DLD1 (cell line): ENCODE data around the gene MCCC1.
"Not testable (repeated sequence)": the region's sequence is repeated elsewhere in the genome, so short reads cannot be mapped to it uniquely, and the experiment has no call there.

Experiments used
- in situ Hi-C: cut with HindIII; loops from 2 replicates; pipeline ENCODE4 v1.10.0; 2017; ENCODE audit warnings: low sequenced_read_pairs

MCCC1 gene

GRCh38 chr3:183106635-183107034 lies 7.3 kb upstream of the MCCC1 start:
- in situ Hi-C loops, result loop anchor here (25.0 kb wide), 1 partner anchor 306 kb away; no protein-coding TSS in a partner anchor

DNA sequence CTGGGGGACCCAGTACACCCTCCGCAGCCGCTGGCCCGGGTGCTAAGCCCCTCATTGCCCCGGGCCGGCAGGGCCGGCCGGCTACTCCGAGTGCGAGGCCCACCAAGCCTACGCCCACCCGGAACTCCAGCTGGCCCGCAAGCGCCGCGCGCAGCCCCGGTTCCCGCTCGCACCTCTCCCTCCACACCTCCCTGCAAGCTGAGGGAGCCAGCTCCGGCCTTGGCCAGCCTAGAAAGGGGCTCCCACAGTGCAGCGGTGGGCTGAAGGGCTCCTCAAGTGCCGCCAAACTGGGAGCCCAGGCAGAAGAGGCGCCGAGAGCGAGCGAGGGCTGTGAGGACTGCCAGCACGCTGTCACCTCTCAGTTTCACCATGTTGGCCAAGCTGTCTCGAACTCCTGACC lies 4.7 kb upstream of the MCCC1 start:
- in situ Hi-C loops, result loop anchor here (25.0 kb wide), 1 partner anchor 308 kb away; no protein-coding TSS in a partner anchor

GRCh38 chr3:183101040-183101439 lies 1.7 kb upstream of the MCCC1 start:
- in situ Hi-C loops, result loop anchor here (25.0 kb wide), 1 partner anchor 311 kb away; no protein-coding TSS in a partner anchor

- in situ Hi-C loops, result loop anchor here (25.0 kb wide), 1 partner anchor 312 kb away; no protein-coding TSS in a partner anchor
Observed at GRCh38 chr3:183100376-183100775, 1.1 kb upstream of the MCCC1 start.

DNA sequence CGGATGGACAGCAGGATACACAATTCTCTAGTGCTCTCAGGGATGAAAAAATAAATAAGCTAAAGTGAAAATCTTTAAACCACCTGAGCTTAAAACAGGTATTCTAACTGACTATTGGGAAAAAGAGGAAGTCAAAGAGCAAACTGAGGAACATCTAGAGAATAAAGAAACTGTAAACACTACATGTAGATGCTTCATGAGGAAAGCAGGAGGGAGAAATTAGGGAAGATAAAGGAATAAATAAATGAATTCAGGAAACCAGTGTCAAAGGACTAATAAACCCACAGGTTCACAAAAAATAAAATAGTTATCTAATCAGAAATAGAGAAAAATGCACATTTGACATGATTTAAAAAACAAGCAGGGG lies 525 bp upstream of the MCCC1 start:
- in situ Hi-C loops, result loop anchor here (25.0 kb wide), 1 partner anchor 312 kb away; no protein-coding TSS in a partner anchor

GRCh38 chr3:183098536-183099025 lies 715 bp downstream of the MCCC1 start:
- in situ Hi-C loops, result no loop called here

DNA sequence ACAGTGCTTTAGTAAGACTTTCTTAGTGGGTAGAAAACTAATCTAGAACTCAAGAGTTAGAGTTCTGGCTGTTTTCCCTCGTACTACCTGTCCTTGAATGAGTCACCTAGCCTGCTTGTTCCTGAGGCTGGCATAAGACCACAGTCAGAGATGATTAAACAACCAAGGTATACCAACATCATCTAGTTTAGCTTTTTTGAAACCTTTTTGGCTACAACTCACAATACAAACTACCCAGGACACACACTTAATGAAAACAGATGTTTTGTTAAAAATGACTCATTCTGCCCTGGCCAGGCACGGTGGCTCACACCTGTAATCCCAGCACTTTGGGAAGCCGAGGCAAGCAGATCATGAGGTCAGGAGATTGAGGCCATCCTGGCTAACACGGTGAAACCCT lies 4.6 kb downstream of the MCCC1 start:
- in situ Hi-C loops, result no loop called here

DNA sequence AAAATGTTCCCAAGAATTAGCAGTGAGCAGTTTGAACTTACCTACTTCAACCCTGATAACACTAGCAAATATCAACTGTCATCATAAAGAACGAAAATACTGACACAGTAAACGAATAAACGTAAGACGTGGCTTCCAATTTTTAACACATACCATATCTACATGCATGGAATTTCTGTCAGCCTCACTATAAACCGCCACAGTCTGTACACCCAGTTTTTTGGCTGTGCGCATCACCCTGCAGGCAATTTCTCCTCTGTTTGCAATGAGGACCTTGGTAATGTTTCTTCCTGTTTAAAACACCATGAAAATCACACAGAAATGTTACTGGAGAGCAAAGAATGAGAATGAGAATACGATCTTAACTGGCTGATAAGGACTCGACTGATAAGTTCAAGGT lies 7.0 kb downstream of the MCCC1 start:
- in situ Hi-C loops, result no loop called here

- in situ Hi-C loops, result no loop called here
Observed at GRCh38 chr3:183087184-183087583, 12.1 kb downstream of the MCCC1 start.

DNA sequence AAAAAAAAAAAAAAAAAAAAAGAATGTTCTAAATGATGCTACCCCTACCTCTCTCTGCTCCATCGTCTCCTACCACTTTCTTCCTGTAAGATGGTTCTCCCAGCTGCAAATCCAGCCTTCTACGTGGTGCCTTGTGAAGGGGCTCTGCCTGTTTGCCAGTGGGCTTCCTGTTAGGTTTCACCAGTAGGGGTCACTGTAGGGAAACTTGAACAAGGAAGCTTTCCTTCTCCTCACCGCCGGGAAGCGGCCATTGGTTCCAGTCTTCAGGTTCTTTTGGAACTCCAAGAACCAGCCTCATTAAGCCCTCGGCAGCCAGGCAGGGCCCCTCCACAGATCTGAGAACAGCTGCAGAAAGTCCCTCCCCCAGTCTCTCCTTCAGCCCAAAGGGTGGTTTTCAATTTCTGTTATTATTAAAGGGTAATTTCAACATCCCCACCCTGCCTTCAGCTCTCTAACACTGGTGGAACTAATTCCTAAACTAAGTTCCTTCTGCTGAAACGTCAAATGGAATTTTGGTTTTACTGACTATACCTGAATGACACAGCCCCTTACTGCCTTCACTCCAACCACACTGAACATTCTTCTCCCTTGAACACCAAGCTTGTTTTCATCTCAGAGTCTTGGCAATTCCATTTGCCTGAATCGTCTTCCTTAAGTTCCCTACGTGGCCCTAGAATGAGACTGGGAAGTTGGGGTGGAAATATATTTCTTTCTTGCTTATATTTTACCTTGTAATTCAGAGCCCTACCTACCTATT lies 13.5 kb downstream of the MCCC1 start:
- in situ Hi-C loops, result no loop called here

DNA sequence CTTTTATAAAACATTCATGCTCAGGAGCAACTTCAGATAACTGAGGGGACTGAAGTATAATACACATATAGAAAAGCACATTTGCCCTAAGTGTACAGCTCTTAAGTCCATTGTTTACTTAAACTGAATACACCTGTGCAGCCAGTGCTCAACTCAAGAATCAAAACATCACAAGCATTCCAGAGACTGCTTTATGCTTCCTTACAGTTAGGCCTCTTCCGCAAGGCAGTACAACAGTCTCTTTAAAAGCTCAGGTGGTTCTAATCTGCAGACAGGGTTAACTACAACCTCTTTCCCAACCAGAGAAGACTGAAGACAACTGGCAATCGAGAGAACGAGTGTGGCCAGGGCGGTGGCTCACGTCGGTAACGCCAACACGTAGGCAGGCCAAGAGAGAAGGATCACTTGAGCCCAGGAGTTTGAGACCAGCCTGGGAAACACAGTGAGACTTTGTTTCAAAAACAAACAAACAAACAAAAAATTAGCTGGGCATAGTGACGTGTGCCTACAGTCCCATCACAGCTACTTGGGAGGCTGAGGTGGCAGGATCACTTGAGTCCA lies 16.9 kb downstream of the MCCC1 start:
- in situ Hi-C loops, result no loop called here

GRCh38 chr3:183081459-183082183 lies 17.7 kb downstream of the MCCC1 start:
- in situ Hi-C loops, result no loop called here

GRCh38 chr3:183080628-183081027 lies 18.7 kb downstream of the MCCC1 start:
- in situ Hi-C loops, result no loop called here

GRCh38 chr3:183074881-183075280 lies 24.4 kb downstream of the MCCC1 start:
- in situ Hi-C loops, result no loop called here

GRCh38 chr3:183074261-183074660 lies 25.0 kb downstream of the MCCC1 start:
- in situ Hi-C loops, result no loop called here

- in situ Hi-C loops, result no loop called here
Observed at GRCh38 chr3:183073839-183074238, 25.5 kb downstream of the MCCC1 start.

DNA sequence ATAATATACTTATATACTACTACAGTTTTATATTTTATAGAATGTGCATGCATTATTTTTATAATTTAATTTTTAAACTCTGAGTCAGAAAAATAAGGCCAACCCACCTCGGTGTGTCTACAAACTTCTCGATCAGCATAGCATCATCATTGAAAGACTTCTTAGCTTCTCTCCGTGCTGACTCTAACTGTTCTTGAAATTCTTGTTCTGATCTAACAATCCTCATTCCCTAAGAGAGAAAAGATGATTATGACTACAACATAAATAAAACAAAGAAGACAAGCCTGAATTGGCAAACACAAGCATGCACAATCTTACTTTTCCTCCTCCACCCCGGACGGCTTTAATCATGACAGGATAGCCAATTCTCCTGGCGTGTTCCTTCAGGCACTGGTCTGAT lies 28.4 kb downstream of the MCCC1 start:
- in situ Hi-C loops, result no loop called here

DNA sequence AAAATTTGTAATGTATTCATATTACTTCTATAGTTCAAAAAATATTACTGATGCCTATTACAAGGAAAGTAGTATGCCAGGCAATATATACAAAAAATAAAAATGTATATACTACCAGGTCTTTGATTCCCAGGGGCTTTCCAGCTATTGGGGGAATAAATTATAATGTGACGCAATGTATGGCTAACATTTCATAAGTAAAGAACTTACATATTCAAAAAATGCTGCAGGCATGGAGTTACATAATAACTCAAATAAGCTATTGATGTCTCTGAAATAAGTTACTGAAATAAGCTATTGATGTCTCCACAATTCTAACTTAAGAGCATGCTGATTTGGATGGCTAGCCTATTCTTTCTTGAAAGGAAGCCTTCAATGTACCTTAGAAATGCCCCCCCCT lies 30.2 kb downstream of the MCCC1 start:
- in situ Hi-C loops, result no loop called here

DNA sequence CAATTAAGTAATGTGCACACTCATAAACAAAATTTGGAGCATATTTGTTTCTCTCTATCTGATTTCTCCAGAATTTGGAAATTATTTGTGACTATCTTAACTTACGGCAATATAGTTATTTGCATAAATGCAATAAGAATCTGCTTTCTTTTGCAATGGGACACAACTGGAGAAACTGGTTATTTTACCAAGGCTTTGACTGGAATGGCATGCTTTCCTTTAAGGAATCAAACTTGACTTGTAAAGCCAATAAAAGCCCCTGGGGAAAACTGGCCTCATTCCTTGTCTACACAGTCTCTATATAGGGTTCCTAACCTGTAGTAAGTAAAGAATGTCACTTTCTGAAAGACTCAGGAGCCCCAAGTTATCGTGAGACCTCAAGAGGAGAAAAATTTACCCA lies 32.4 kb downstream of the MCCC1 start:
- in situ Hi-C loops, result not testable (repeated sequence)

DNA sequence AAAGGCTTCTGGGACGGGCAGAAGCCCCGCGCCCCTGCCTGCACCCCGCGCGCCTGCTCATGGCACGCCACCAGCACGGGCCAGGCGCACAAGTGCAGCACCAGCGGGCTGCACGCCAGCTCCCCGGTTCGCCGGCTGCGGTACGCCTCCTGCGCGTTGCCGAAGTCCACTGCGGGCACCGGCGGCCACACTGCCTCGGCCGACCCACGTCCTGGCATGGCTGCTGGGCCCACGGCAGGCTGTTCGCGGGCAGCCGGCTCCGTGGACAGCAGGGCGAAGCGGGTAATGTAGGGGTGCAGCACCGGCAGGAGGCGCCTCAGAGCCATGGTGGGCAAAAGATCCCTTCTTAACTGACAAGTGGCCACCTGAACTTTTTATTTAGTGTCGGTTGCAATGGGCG lies 34.8 kb downstream of the MCCC1 start:
- in situ Hi-C loops, result no loop called here

DNA sequence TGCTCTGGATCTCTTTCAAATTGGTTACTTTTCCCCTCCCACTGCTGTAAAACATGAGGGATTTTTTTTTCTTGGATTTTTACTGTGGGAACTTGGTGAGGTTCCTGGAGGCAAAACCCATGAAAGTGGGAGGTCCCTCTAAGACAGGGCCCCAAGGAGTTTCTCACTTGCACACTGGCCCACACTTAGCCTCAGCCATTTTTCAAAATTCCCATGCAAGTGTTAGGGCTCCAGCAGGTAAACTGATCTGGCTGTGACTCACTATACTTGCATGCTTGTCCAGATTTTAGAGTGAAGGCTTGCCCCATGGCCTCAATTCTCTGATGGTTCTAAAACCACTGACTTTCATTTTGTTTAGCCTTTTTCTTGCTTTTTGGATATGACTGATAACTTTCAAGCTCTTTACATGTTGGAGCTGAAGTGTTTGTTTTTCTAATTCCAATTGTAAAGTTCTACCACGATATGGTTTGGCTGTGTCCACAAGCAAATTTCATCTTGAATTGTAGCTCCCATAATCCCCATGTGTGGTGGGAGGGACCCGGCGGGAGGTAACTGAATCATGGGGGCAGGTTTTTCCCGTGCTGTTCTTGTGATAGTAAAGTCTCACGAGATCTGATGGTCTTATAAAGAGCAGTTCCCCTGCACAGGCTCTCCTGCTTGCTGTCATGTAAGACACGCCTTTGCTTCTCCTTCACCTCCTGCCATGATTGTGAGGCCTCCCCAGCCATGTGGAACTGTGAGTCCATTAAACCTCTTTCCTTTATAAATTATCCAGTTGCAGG lies 37.7 kb downstream of the MCCC1 start:
- in situ Hi-C loops, result no loop called here
